ENCODE measurements around the gene KDM6B. TPM values are rescaled to one million over a fixed set of nuclear protein-coding genes. Genes with fewer than 3 reads are reported as not detected.

The KDM6B gene
- total RNA-seq, 2 experiments from 2014 or later, result 12.3 to 12.8 TPM

DNA sequence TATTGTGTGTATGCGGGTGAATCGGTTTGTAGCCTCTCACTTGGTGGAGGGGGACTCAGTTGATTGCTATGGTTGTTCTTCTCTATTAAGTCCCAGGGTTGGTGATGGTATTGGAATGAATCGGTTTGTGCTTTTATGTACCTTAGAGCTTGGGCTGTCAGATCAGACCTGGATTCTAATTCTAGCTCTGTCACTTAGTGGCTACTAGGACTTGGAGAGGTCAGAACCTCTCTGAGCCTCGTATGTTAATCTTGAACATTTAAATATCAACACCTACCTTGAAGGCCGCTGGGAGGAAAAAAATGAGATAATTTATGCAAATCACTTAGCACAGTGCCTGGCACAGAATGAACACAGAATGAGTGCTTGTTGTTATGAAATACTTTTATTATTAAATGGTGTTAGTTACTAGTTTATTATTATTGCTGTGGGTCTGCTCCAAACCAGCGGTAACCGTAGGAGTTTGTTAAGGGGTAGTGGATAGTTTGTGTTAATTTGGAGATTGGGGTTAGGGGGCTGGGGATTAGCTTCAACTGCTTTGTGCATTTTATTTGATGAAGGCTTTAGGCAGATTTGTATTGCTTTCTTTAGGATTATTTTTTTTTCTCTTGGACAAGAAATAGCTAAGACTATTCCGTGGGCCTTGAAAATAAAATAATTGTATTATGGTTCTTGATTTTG lies 3.5 kb downstream of the KDM6B start:
- DNase-seq, result no peak
- H3K27ac Mint-ChIP-seq, result peak overlapping the region; percentile 67
- H3K27me3 Mint-ChIP-seq, result peaks cover under 1% of the 10 kb centered on the region
- POLR2A ChIA-PET, result no interaction called here
- H3K9me3 Mint-ChIP-seq, result no peaks in the 10 kb centered on the region
- H3K4me3 Mint-ChIP-seq, result peak overlapping the region; percentile 83
- H3K4me1 Mint-ChIP-seq, result peaks cover 69% of the 10 kb centered on the region
- H3K36me3 Mint-ChIP-seq (ENCODE audit: low read depth), result peaks cover 4% of the 10 kb centered on the region
- CTCF ChIA-PET, result interaction anchor here (1.0 to 2.6 kb wide), 5 partner anchors 13 to 155 kb away, joined by 3 to 7 read pairs (median 3); no protein-coding TSS in a partner anchor

DNA sequence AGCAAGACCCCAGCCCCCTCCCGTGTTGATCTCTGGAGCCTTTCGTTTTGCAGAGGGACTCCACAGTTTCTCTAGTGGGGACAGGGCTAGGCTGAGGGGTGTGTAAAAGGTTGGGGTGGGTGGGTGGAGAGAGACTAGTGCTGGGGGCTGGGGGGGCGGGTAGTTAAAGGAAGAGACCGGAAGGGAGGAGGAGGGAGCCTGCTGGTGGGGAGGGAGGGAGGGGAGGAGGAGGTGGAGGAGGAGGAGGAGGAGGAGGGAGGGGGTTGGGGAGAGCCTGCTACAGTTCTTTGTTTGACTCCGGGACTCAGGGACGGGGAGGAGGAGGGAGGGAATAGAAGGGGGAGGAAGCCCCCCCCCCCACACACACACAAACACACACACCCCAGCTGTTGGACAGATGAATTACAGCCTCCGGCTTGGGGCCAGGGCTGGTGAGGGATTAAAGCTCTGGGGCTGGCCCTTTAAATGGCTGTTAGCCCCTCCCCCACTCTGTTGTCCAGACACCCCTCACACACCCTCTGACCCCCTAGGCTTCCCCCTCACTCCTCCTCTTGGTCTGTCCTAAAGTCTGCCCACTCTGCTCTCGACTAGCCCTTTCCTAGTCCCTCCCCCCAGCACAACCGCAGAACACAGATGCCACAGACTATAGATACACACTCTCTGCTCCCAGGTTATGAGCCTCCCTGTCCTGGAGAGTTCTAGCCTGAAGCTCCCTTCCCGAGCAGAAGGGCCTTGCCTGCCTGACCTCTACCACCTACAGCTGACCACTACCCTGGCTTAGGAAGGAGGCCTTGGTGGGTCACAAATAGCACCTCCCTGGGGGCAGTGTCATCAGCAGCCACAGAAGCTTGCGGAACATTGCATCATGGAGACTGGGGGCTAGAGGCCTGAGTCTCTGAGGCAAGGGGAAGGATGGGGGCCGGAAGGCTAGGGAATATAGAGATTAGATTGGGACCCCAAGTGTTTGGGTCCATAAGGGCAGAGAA lies 4.4 kb downstream of the KDM6B start:
- H3K4me1 Mint-ChIP-seq, result peaks cover 68% of the 10 kb centered on the region
- no peaks in the 10 kb centered on the region for H3K27me3 Mint-ChIP-seq
- H3K36me3 Mint-ChIP-seq (ENCODE audit: low read depth), result peaks cover 4% of the 10 kb centered on the region
- H3K9me3 Mint-ChIP-seq, result no peaks in the 10 kb centered on the region
- H3K27ac Mint-ChIP-seq, result peak overlapping the region; percentile 70
- POLR2A ChIA-PET, result interaction anchor here (0.9 kb wide), 1 partner anchor 335 kb away, joined by 3 read pairs; no protein-coding TSS in a partner anchor
- H3K4me3 Mint-ChIP-seq, result peak overlapping the region; percentile 83
- DNase-seq, result no peak
- CTCF ChIA-PET, result interaction anchor here (0.9 to 2.6 kb wide), 4 partner anchors 13 to 151 kb away, joined by 3 to 7 read pairs (median 4); no protein-coding TSS in a partner anchor

DNA sequence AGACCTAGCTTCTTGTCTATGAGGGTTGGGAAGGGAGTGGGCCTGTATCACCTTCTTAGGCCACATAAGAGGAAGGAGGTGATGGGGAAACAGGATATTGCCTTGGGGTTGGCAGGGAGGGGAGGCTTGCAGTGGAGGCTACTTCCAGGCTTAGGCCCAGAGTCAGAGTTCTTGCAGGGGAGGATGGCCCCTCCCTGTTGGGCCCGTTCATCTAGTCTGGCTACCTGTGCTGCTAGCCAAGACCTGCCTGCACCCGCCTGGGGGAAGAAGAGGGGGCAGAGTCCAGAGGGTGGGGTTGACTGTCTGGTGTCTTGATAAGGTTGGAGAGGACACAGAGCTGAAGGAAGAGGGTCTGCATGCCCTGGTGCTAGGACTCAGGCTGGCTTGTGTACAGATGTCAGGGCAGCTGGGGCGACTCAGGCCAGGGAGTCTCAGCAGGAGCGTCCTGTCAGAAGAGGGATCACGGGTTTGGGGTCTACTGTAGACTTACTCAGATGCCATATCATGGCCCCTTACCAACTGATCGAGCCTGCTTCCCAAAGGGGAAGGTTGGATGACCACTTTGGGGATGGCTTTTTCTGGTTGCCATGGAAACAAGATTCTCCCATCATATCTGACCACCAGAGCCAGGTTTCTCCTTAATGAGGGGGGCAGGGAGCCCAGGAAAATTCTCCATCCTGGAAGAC lies 5.3 kb downstream of the KDM6B start:
- H3K4me3 Mint-ChIP-seq, result no peak overlapping the region
- no peaks in the 10 kb centered on the region for H3K27me3 Mint-ChIP-seq
- CTCF ChIA-PET, result interaction anchor here (0.9 to 2.6 kb wide), 2 partner anchors 12 to 18 kb away, joined by 3 to 7 read pairs; no protein-coding TSS in a partner anchor
- H3K36me3 Mint-ChIP-seq (ENCODE audit: low read depth), result peaks cover 4% of the 10 kb centered on the region
- POLR2A ChIA-PET, result interaction anchor here (0.9 kb wide), 1 partner anchor 334 kb away, joined by 3 read pairs; no protein-coding TSS in a partner anchor
- no peaks in the 10 kb centered on the region for H3K9me3 Mint-ChIP-seq
- no peak for DNase-seq
- peaks cover 62% of the 10 kb centered on the region for H3K4me1 Mint-ChIP-seq
- H3K27ac Mint-ChIP-seq, result peak overlapping the region; percentile 70

DNA sequence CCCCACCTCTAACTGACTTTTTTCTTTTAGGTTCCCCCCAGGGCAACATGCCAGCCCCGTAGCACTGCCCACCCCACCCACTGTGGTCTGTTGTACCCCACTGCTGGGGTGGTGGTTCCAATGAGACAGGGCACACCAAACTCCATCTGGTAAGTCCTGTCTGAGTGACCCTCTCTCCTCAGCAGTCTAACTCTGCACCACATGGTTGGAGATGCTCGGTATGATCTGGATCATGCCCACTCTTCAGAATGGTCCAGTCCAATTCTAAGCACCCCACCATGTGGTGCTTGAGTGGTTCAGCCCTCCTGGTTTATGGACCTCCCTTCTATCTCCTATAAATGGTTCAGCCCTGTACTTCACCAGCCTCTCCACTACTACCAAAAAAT lies 5.9 kb downstream of the KDM6B start:
- H3K27ac Mint-ChIP-seq, result no peak overlapping the region
- peaks cover 62% of the 10 kb centered on the region for H3K4me1 Mint-ChIP-seq
- ChIA-PET POLR2A (no interaction called here), CTCF (interaction anchor here (0.7 to 3.4 kb wide), 3 partner anchors 11 to 152 kb away, joined by 3 to 12 read pairs (median 5); no protein-coding TSS in a partner anchor)
- no peak for DNase-seq
- no peaks in the 10 kb centered on the region for H3K27me3 Mint-ChIP-seq
- H3K36me3 Mint-ChIP-seq (ENCODE audit: low read depth), result peaks cover 4% of the 10 kb centered on the region
- H3K4me3 Mint-ChIP-seq, result no peak overlapping the region
- H3K9me3 Mint-ChIP-seq, result no peaks in the 10 kb centered on the region

DNA sequence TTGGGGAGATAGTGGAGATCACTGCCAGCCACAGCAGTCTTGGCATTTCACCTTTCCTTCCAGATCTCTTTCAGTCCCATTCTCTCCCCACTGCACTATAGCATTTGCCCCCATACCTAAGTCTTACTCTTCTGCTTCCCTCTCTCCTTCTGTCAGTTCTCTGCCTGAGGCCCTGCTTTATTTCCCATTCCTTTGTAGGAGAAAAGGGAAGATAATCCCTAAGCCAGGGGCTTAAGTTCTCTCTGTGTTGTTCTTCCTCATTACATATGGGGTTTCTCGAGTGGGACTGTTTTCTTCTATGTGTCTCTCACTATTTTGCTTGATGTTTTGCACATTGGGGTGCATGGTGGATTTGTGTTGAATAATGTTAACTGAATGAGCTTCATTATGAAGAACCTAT lies 6.4 kb downstream of the KDM6B start:
- DNase-seq, result no peak

GRCh38 chr17:7840875-7841274 lies 6.9 kb downstream of the KDM6B start:
- Mint-ChIP-seq H3K4me1 (peaks cover 65% of the 10 kb centered on the region), H3K27me3 (no peaks in the 10 kb centered on the region), H3K36me3 (ENCODE audit: low read depth) (peaks cover 4% of the 10 kb centered on the region), H3K27ac (no peak overlapping the region), H3K9me3 (no peaks in the 10 kb centered on the region), H3K4me3 (peak overlapping the region; percentile 76)
- POLR2A ChIA-PET, result no interaction called here
- CTCF ChIA-PET, result interaction anchor here (0.6 to 3.4 kb wide), 8 partner anchors 10 to 469 kb away, joined by 3 to 12 read pairs (median 4); partner anchors contain the start of gene NAA38
- no peak for DNase-seq

More for the DNA sequence above, 6.4 kb downstream of the KDM6B start:
- Mint-ChIP-seq H3K27me3 (no peaks in the 10 kb centered on the region), H3K27ac (no peak overlapping the region), H3K4me1 (peaks cover 63% of the 10 kb centered on the region), H3K4me3 (peak overlapping the region; percentile 76), H3K9me3 (no peaks in the 10 kb centered on the region), H3K36me3 (ENCODE audit: low read depth) (peaks cover 4% of the 10 kb centered on the region)
- ChIA-PET CTCF (interaction anchor here (0.6 to 3.4 kb wide), 7 partner anchors 11 to 469 kb away, joined by 3 to 12 read pairs (median 4); partner anchors contain the start of gene NAA38), POLR2A (no interaction called here)

DNA sequence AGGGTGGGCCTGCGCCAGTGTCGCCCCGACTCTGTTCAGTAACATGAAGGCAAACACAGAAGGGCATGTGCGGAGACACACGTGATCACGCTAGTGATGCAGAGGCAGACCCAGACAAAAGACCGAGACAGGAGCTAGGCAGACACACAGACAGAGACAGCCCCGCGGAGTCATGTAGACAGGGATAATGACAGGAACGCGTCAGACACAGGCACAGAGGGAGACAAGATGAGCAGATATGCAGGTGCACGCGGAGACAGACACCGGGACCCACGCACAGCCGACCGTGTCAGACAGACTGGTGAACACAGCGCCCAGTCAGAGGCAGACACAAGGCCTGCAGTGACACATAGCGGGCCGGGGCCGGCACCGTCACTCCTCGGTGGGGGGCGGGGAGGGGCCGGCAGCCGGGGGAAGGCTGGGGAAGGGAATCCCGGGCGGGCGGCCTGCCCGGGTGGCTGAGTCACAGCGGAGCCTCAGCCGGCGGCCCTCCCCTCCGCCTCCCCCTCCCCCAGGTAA lies 7.4 kb downstream of the KDM6B start:
- no peaks in the 10 kb centered on the region for H3K9me3 Mint-ChIP-seq
- POLR2A ChIA-PET, result no interaction called here

GRCh38 chr17:7841915-7842379 lies 7.9 kb downstream of the KDM6B start:
- CTCF ChIA-PET, result interaction anchor here (3.4 kb wide), 1 partner anchor 9 kb away, joined by 12 read pairs; no protein-coding TSS in a partner anchor
- H3K27ac Mint-ChIP-seq, result peak overlapping the region; percentile 97
- peaks cover 4% of the 10 kb centered on the region for H3K36me3 Mint-ChIP-seq (ENCODE audit: low read depth)
- POLR2A ChIA-PET, result no interaction called here
- no peaks in the 10 kb centered on the region for H3K27me3 Mint-ChIP-seq
- peaks cover 56% of the 10 kb centered on the region for H3K4me1 Mint-ChIP-seq
- peak; percentile 85 for DNase-seq
- H3K9me3 Mint-ChIP-seq, result no peaks in the 10 kb centered on the region
- H3K4me3 Mint-ChIP-seq, result peak overlapping the region; percentile 98

More for the DNA sequence above, 7.4 kb downstream of the KDM6B start:
- H3K4me3 Mint-ChIP-seq, result peak overlapping the region; percentile 98
- peak overlapping the region; percentile 84 for H3K27ac Mint-ChIP-seq
- H3K36me3 Mint-ChIP-seq (ENCODE audit: low read depth), result peaks cover 4% of the 10 kb centered on the region
- DNase-seq, result peak; percentile 68
- CTCF ChIA-PET, result interaction anchor here (0.6 to 3.4 kb wide), 4 partner anchors 10 to 74 kb away, joined by 3 to 12 read pairs (median 4); partner anchors contain the start of gene NAA38
- no peaks in the 10 kb centered on the region for H3K27me3 Mint-ChIP-seq
- H3K4me1 Mint-ChIP-seq, result peaks cover 60% of the 10 kb centered on the region

DNA sequence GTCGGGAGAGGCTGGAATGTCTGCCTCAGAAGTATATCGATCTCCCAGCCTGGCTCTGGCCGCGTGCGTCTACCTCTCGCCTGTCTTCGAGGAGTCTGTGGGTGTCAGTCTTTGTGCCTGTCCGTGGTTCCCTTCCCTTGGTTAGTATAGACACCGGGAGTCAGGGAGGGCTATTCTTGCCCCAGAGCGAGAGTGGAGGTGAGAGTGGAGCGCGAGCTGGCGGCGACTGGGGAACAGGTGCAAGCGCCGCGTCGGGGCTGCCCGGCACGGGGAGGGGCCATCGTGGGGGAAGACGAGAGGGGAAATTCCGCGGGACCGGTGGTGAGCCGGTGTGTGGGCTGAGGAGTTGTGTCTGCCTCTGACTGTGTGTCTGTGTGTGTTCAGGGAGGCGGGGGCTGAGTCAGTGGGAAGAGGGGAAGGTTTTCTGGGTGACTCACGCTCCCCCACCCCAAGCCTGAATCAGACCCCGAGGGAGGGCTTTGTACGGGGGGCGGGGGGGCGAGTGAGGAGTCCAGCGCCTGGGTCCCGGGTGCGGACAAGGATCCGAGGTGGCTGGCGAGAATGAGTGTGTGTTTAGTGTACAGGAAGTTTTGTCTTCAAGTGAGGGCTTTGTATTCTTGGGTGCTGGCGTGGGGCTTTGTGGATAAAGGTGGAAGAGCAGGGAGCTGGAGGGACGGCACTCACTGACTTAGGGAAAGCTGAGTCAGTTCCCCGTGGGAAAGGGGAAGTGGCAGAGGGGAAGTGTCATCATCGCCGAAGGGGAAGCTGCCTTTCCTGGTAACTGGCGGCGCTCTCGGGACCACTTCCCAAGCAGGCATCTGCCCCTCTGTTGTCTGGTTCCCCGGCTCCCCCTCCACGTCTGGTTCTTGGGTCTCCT lies 8.6 kb downstream of the KDM6B start:
- peak overlapping the region; percentile 97 for H3K27ac Mint-ChIP-seq
- POLR2A ChIA-PET, result no interaction called here
- H3K36me3 Mint-ChIP-seq (ENCODE audit: low read depth), result peaks cover 4% of the 10 kb centered on the region
- CTCF ChIA-PET, result interaction anchor here (1.3 to 3.4 kb wide), 3 partner anchors 8 to 9 kb away, joined by 3 to 12 read pairs (median 6); partner anchors contain the start of gene KDM6B
- H3K4me3 Mint-ChIP-seq, result peak overlapping the region; percentile 98
- peaks cover 50% of the 10 kb centered on the region for H3K4me1 Mint-ChIP-seq
- DNase-seq, result peak; percentile 84
- H3K27me3 Mint-ChIP-seq, result no peaks in the 10 kb centered on the region
- H3K9me3 Mint-ChIP-seq, result no peaks in the 10 kb centered on the region

- CTCF ChIA-PET, result interaction anchor here (1.3 to 3.4 kb wide), 3 partner anchors 8 to 10 kb away, joined by 3 to 12 read pairs (median 6); partner anchors contain the start of gene KDM6B
- POLR2A ChIA-PET, result no interaction called here
These were observed 9.2 kb downstream of the KDM6B start for GRCh38 chr17:7843257-7843535.

More at GRCh38 chr17:7843257-7843535, 9.2 kb downstream of the KDM6B start:
- DNase-seq, result no peak
- no peaks in the 10 kb centered on the region for H3K9me3 Mint-ChIP-seq
- peaks cover 4% of the 10 kb centered on the region for H3K36me3 Mint-ChIP-seq (ENCODE audit: low read depth)
- H3K4me3 Mint-ChIP-seq, result peak overlapping the region; percentile 98
- H3K27me3 Mint-ChIP-seq, result no peaks in the 10 kb centered on the region
- peak overlapping the region; percentile 97 for H3K27ac Mint-ChIP-seq
- H3K4me1 Mint-ChIP-seq, result peaks cover 47% of the 10 kb centered on the region
